Measurements from ENCODE around the gene NT5M.

NT5M gene

GRCh38 chr17:17355426-17355825, 52.3 kb downstream of the NT5M start:
- no peak for DNase-seq

- DNase-seq = peak; percentile 98
These were observed 53.2 kb downstream of the NT5M start for GRCh38 chr17:17356149-17356930.

DNA sequence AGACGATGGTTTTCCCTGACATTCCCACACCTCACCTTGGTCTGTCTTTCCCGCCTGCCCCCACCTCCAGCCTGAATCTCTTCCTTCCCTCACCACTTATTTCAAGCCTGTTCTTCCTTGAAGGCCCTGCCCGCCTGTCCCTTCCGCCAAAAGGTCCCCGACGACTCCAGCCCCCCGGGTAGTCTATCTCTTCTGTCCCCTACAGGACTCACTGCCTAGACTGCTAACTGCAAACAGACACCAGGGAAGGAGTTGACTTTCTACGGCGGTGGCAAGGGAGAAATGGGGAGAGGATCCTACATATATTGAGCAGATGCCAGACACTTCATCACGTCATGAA, 53.7 kb downstream of the NT5M start:
- no peak for DNase-seq

DNA sequence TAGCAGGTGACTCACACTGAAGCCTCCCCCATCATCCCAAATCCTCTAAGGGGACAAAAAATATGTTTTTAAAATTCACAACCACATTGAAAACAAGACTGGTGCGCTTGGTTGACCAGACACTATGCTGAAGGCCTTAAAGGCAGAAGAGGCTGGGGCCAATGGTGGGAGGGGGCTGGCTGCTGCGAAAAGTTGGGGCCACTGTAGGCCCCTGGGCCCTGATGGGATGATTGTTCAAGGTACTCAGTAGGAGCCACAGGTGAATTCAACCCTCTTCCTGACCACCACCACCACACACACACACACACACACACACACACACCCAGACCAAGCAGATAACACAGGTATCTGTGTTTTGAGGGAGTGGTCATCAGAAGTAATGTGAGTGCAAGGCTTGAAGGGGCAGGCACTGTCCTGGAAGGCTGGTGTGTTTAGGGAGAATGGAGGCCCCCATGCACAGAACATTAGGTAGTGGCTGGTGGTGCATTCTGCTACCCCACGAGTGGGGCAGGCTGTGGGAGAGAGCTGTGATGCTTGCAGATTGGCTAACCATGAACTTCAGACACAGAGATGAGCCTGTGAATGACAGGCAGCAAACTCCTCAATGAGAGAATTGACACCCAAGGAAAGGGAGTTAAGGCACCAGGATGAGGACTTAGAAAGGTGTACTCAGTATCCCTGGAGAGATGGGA, 55.0 kb downstream of the NT5M start:
- no peak for DNase-seq

- DNase-seq = no peak
These were observed 55.7 kb downstream of the NT5M start for GRCh38 chr17:17358866-17359265.

DNA sequence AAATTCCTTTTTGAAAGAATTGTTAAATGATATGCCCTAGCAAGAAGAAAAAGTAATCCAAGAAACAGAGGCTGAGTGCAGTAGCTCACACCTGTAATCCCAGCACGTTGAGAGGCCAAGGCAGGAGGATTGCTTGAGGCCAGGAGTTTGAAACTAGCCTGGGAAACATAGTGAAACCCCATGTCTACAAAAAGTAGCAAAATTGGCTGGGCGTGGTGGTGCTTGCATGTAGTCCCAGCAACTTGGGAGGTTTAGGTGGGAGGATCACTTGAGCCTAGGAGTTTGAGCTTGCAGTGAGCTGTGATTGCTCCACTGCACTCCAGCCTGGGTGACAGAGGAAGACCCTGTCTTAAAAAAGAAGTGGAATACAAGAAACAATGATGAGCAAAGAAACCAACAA, 56.1 kb downstream of the NT5M start:
- no peak for DNase-seq

DNA sequence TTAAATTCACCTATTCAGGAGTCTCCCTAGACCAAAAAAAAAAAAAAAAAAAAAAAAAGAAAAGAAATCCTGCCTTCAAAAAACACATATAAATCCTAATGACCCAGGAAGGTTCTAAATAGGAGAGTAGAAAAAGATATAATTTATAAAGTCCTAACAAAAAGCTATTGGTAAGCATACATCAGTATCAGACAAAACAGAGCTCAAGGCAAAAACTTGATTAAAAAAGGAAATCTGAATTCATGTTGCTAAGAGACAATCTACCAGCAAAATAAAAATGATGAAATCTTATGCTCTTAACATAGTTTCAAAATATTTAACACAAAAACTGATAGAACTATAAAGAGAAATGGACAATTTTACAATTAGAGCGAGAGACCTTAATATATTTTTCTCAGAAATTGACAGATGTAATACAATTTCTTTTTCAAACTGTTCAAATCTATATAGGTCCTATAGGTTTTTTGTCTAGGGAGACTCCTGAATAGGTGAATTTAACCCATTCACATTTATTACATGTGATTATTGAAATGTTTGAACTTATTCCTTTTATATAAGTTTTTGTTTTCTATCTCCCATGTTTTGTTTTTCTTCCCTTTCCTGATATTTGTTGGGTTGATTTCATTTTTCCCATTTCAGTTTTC, 57.0 kb downstream of the NT5M start:
- no peak for DNase-seq

DNA sequence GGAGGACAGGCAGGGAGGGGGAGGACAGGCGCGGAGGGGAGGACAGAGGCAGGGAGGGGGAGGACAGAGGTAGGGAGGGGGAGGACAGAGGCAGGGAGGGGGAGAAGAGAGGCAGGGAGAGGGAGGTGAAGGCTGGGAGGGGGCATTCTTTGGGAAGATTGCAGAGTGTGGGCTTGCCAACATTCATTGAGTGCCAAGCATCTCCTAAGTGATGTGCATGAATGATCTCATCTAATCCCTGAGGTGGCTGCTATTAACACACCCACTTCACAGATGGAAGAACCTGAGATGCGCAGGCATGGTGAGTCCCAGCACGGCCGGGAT, 58.3 kb downstream of the NT5M start:
- no peak for DNase-seq

GRCh38 chr17:17361867-17362539, 58.8 kb downstream of the NT5M start:
- DNase-seq = no peak

GRCh38 chr17:17362540-17362930, 59.4 kb downstream of the NT5M start:
- DNase-seq = no peak

- peak; percentile 90 for DNase-seq
These were observed 60.6 kb downstream of the NT5M start for GRCh38 chr17:17363638-17364337.

- peak; percentile 57 for DNase-seq
These were observed 61.1 kb downstream of the NT5M start for GRCh38 chr17:17364338-17364667.

DNA sequence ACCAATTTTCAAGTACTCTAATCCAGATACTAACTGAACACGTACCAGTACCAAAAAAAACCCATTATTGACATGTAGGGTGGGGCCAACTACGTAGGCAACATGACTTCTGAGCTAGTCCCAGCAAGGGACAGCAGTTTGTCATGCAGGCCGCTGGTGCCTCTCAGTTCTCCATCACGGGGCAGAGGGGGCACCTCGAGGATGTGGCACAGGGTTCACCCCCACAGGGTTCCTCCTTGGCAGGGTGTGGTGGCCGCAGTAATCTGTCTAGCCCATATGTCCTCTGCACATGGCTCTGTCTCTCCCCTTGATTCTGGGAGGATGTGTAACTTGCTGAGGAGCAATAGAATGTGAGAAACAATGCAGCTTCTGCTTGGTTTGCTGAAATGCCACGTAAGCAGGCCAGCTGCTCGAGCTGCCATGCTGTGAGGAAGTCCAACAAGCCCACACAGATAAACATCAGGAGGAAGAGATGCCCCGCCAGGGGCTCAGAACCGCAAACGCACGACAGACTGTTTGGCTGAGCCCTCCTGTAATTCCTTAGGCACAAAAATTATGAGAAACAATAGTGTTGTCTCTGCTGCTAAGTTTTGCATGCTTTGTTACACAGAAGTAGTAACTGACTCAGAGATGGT, 62.4 kb downstream of the NT5M start:
- DNase-seq = no peak

- no peak for DNase-seq
These were observed 63.1 kb downstream of the NT5M start for GRCh38 chr17:17366235-17366634.

- DNase-seq = no peak
These were observed 64.0 kb downstream of the NT5M start for GRCh38 chr17:17366941-17367875.

GRCh38 chr17:17367931-17368330, 64.8 kb downstream of the NT5M start:
- no peak for DNase-seq

GRCh38 chr17:17370711-17371110, 67.5 kb downstream of the NT5M start:
- DNase-seq = no peak

GRCh38 chr17:17372856-17373520, 69.8 kb downstream of the NT5M start:
- DNase-seq = no peak

DNA sequence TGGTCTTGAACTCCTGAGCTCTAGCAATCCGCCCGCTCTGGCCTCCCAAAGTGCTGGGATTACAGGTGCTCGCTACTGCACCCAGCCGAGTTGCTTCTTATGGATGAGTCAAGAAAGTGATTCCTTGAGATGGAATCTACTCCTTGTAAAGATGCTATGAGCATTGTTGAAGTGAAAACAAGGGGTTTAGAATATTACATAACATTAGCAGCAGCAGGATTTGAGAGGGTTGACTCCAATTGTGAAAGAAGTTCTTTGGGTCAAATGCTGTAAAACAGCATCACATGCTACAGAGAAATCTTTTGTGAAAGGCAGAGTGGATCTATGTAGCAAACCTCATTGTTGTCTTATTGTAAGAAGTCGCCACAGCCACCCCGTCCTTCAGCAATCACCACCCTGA, 72.7 kb downstream of the NT5M start:
- DNase-seq = no peak

GRCh38 chr17:17376362-17376761, 73.2 kb downstream of the NT5M start:
- no peak for DNase-seq
